SK-N-SH (cell line): Measurements from ENCODE around the gene EYA2. TPM values are rescaled to one million over a fixed set of nuclear protein-coding genes. Genes with fewer than 3 reads are reported as not detected.

ENCODE experiments used
- CTCF ChIA-PET: fragments of 300-600, 350-600 bp; formaldehyde crosslinking; extraction: SDS; loops from one replicate; lab custom pipeline; 2021; lab: Yijun Ruan, JAX
- POLR2A ChIA-PET: fragments of 350-600 bp; sonication (Branson Sonifier 250); formaldehyde crosslinking; extraction: SDS; loops from one replicate; lab custom pipeline; 2020; ENCODE audit warnings: antibody characterized with exemption, inconsistent platforms; lab: Yijun Ruan, JAX
- DNase-seq: peaks from one replicate; pipeline ENCODE4 v3.0.0; 2012
- H2AFZ ChIP-seq: fragments of 200-600 bp; sonication (generic); 2 replicates; pipeline ENCODE4 v1.8.1; 2016; ENCODE audit warnings: antibody characterized with exemption, mild to moderate bottlenecking, low read depth
- H3F3A ChIP-seq: fragments of 200-600 bp; sonication (generic); replicated peaks from 2 replicates; pipeline ENCODE3; 2016; ENCODE audit warnings: antibody characterized with exemption, mild to moderate bottlenecking; ENCODE audit not compliant: insufficient read depth
- H3K27ac ChIP-seq, 2 experiments: fragments of 200-500 bp in 1 of 2; fragments of 200-600 bp in 1 of 2; sonication (Bioruptor generic) in 1 of 2; sonication (generic), shearing (Covaris generic) in 1 of 2; 2 replicates each; pipeline versions ENCODE4 v1.5.1 to v1.6.1; 2014 to 2016; ENCODE audit warnings: low read depth in 2 of 2, inconsistent platforms in 1 of 2, low read length in 1 of 2, mild to moderate bottlenecking in 1 of 2, mixed read lengths in 1 of 2
- H3K27me3 ChIP-seq: fragments of 200-600 bp; sonication (generic), shearing (Covaris generic); 2 replicates; pipeline ENCODE4 v1.6.1; 2016; ENCODE audit warnings: mixed run types; ENCODE audit not compliant: insufficient read depth
- H3K36me3 ChIP-seq, 2 experiments: fragments of 200-500 bp in 1 of 2; fragments of 200-600 bp in 1 of 2; sonication (Bioruptor generic) in 1 of 2; sonication (generic) in 1 of 2; replicated peaks in 1 of 2; 2 replicates each; pipeline versions ENCODE3 to v1.5.1; 2014 to 2016; ENCODE audit warnings: low read length in 1 of 2, mild to moderate bottlenecking in 1 of 2; ENCODE audit not compliant: insufficient read depth in 2 of 2, control insufficient read depth in 1 of 2
- H3K4me1 ChIP-seq, 2 experiments: fragments of 200-500 bp in 1 of 2; fragments of 200-600 bp in 1 of 2; sonication (Bioruptor generic) in 1 of 2; sonication (generic), shearing (Covaris generic) in 1 of 2; 2 replicates each; pipeline versions ENCODE4 v1.5.1 to v1.6.1; 2014 to 2016; ENCODE audit warnings: low read depth in 1 of 2, low read length in 1 of 2, mixed run types in 1 of 2; ENCODE audit not compliant: insufficient read depth in 2 of 2, control insufficient read depth in 1 of 2
- H3K4me2 ChIP-seq: fragments of 200-600 bp; sonication (generic), shearing (Covaris generic); 2 replicates; pipeline ENCODE4 v1.6.1; 2017; ENCODE audit warnings: mixed run types
- H3K4me3 ChIP-seq, 2 experiments: fragments of 200-500 bp in 1 of 2; fragments of 200-600 bp in 1 of 2; sonication (Bioruptor generic) in 1 of 2; sonication (generic), shearing (Covaris generic) in 1 of 2; 2 replicates each; pipeline versions ENCODE4 v1.5.1 to v1.8.1; 2014 to 2016; ENCODE audit warnings: low read depth in 2 of 2, inconsistent platforms in 1 of 2, low read length in 1 of 2, mild to moderate bottlenecking in 1 of 2, mixed read lengths in 1 of 2, moderate library complexity in 1 of 2
- H3K79me2 ChIP-seq: fragments of 200-600 bp; sonication (generic); 2 replicates; pipeline ENCODE4 v1.8.1; 2017; ENCODE audit warnings: mild to moderate bottlenecking; ENCODE audit not compliant: insufficient read depth
- H3K9ac ChIP-seq: fragments of 200-600 bp; sonication (generic); 2 replicates; pipeline ENCODE4 v1.6.1; 2017; ENCODE audit warnings: mixed run types
- H3K9me2 ChIP-seq: fragments of 200-600 bp; sonication (generic); 2 replicates; pipeline ENCODE4 v1.6.1; 2017; ENCODE audit warnings: mixed run types
- H3K9me3 ChIP-seq: fragments of 200-600 bp; sonication (generic); 2 replicates; pipeline ENCODE4 v1.6.1; 2017; ENCODE audit warnings: mixed run types, mild to moderate bottlenecking, moderate library complexity
- H4K20me1 ChIP-seq: fragments of 200-600 bp; sonication (generic); 2 replicates; pipeline ENCODE4 v1.6.1; 2017; ENCODE audit warnings: mild to moderate bottlenecking, mixed run types; ENCODE audit not compliant: insufficient read depth
- CHD2 ChIP-seq: fragments of 150-350 bp; IDR thresholded peaks from 2 replicates; pipeline ENCODE4 v1.6.1; 2018; ENCODE audit warnings: low read length; ENCODE audit not compliant: partially characterized antibody
- ELF1 ChIP-seq: IDR thresholded peaks from 2 replicates; pipeline ENCODE4 v1.4.0; 2012
- EP300 ChIP-seq, 2 experiments: IDR thresholded peaks; 2 replicates each; pipeline versions ENCODE4 v1.4.0 to v1.6.1; 2012; ENCODE audit warnings: borderline replicate concordance in 1 of 2, low read depth in 1 of 2, low read length in 1 of 2
- EZH2phosphoT487 ChIP-seq: fragments of 200-600 bp; sonication (generic); IDR thresholded peaks from 2 replicates; pipeline ENCODE4 v1.6.1; 2017; ENCODE audit warnings: low read depth, mixed run types, mild to moderate bottlenecking, antibody characterized with exemption, moderate library complexity, borderline replicate concordance
- FOSL2 ChIP-seq: IDR thresholded peaks from 2 replicates; pipeline ENCODE4 v1.4.0; 2012; ENCODE audit warnings: low read depth, mild to moderate bottlenecking, moderate library complexity, borderline replicate concordance
- FOXM1 ChIP-seq: IDR thresholded peaks from 2 replicates; pipeline ENCODE4 v1.4.0; 2012; ENCODE audit warnings: low read depth, mild to moderate bottlenecking
- GATA2 ChIP-seq: sonication (generic); formaldehyde crosslinking; IDR thresholded peaks from 2 replicates; pipeline ENCODE4 v1.5.0; 2020; ENCODE audit warnings: mild to moderate bottlenecking, missing genetic modification reagents
- MEF2A ChIP-seq: IDR thresholded peaks from 2 replicates; pipeline ENCODE4 v1.4.0; 2012; ENCODE audit warnings: low read depth, borderline replicate concordance
- MXI1 ChIP-seq: IDR thresholded peaks from 2 replicates; pipeline ENCODE4 v1.6.1; 2012; ENCODE audit warnings: mild to moderate bottlenecking, low read depth, low read length, improper control_type of control experiment
- NFIC ChIP-seq: IDR thresholded peaks from 2 replicates; pipeline ENCODE4 v1.4.0; 2012; ENCODE audit warnings: borderline replicate concordance
- POLR2AphosphoS5 ChIP-seq: IDR thresholded peaks from 2 replicates; pipeline ENCODE4 v1.6.1; 2012; ENCODE audit warnings: low read depth, low read length
- RAD21 ChIP-seq: IDR thresholded peaks from 2 replicates; pipeline ENCODE4 v1.6.1; 2012; ENCODE audit warnings: mild to moderate bottlenecking, low read length
- SIN3A ChIP-seq: IDR thresholded peaks from 2 replicates; pipeline ENCODE4 v1.6.1; 2012; ENCODE audit warnings: low read depth, mild to moderate bottlenecking, low read length, moderate library complexity, borderline replicate concordance
- TCF12 ChIP-seq: IDR thresholded peaks from 2 replicates; pipeline ENCODE4 v1.4.0; 2012
- TEAD4 ChIP-seq: IDR thresholded peaks from 2 replicates; pipeline ENCODE4 v1.4.0; 2012; ENCODE audit warnings: mild to moderate bottlenecking, borderline replicate concordance; ENCODE audit not compliant: insufficient read depth
- WGBS: methylation state at CpG from one replicate; pipeline ENCODE4 v1.1.6; 2017; ENCODE audit warnings: low lambda C conversion rate; 5-methylcytosine and 5-hydroxymethylcytosine counted together
- polyA plus RNA-seq, 3 experiments: library from polyadenylated mRNA; depleted of rRNA; stranded (reverse); fragments of >200 nt; gene quantifications; 2 replicates each; pipeline ENCODE4 v1.2.3, GENCODE V29; 2012
- TF ChIP-seq, protein P1 (sequence below): IDR thresholded peaks from 2 replicates; pipeline ENCODE4 v1.4.0; 2012; ENCODE audit warnings: low read depth, borderline replicate concordance
- TF ChIP-seq, protein P2 (sequence below): IDR thresholded peaks from 2 replicates; pipeline ENCODE4 v1.4.0; 2012; ENCODE audit warnings: low read depth
- TF ChIP-seq, protein P3 (sequence below): IDR thresholded peaks from 2 replicates; pipeline ENCODE4 v1.6.1; 2012; ENCODE audit warnings: mild to moderate bottlenecking, low read depth, low read length, moderate library complexity

Gene EYA2
- polyA plus RNA-seq, 1 of the 3 experiments (the other 2 are of a cell fraction) = 0.05 TPM

DNA sequence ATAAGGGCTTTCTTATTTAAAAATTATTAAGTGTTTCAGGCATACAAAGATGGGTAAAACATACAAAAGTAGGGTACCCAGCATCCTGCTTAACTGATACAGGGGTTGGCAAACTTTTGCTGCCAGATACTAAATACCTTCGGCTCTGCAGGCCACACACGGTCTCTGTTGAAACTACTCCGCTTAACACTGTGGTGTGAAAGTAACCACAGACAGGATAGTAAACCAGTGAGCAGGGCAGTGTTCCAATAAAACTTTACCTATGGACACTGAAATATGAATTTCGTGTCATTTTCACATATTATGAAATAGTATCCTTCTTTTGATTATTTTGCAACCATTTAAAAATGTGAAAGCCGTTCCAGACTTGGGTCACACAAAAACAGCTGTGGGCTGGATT, 92.4 kb downstream of the EYA2 start (continued):
- TF ChIP-seq EP300 (IDR thresholded peaks at IDR 0.05; ENCODE audit: borderline replicate concordance in 1 of 2, low read depth in 1 of 2, low read length in 1 of 2) = no peak
- no peak for TF ChIP-seq FOXM1
- no peak for TF ChIP-seq TCF12
- TF ChIP-seq FOSL2 = no peak
- TF ChIP-seq POLR2AphosphoS5 = no peak
- no peak for TF ChIP-seq RAD21
- no peak for TF ChIP-seq SIN3A
- TF ChIP-seq ELF1 = no peak
- TF ChIP-seq NFIC = no peak
- no peak for TF ChIP-seq MXI1

DNA sequence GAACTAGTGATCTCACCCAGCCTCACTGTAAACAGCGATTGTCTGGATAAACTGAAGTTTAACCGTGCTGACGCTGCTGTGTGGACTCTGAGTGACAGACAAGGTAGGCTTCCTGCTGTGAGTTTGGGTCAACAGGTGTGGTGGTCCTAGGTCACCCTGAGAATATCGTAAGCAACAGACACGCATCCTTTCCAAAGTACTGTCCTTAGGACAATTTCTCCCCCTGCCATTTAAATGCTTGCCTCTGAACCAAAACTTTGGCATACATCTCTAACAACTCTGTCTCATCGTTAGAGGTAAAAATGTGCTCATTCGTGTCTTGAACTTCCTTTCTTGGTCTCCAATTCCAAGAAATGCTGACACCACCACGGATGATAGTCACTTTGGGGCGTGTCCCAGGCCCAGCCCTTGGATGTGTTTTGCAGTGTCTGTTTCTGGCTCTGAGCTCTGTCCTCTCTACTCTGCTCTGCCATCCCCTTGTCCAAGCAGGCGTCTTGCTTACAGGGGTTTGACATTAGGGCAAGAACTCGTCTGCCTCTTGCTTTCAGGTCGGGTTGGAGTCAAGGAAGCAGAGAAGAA, 95.5 kb downstream of the EYA2 start:
- no peaks in the 10 kb centered on the region for H4K20me1 ChIP-seq
- no peaks in the 10 kb centered on the region for H3K9me3 ChIP-seq
- H3K9me2 ChIP-seq = no peaks in the 10 kb centered on the region
- H3K36me3 ChIP-seq = no peaks in the 10 kb centered on the region
- TF ChIP-seq EP300 (IDR thresholded peaks at IDR 0.05; ENCODE audit: borderline replicate concordance in 1 of 2, low read depth in 1 of 2, low read length in 1 of 2) (no peak), EZH2phosphoT487 (no peak), FOSL2 (no peak), TEAD4 (no peak), CHD2 (no peak), MEF2A (no peak), GATA2 (CRISPR knock-in tag) (no peak)
- TF ChIP-seq, protein P1, sequence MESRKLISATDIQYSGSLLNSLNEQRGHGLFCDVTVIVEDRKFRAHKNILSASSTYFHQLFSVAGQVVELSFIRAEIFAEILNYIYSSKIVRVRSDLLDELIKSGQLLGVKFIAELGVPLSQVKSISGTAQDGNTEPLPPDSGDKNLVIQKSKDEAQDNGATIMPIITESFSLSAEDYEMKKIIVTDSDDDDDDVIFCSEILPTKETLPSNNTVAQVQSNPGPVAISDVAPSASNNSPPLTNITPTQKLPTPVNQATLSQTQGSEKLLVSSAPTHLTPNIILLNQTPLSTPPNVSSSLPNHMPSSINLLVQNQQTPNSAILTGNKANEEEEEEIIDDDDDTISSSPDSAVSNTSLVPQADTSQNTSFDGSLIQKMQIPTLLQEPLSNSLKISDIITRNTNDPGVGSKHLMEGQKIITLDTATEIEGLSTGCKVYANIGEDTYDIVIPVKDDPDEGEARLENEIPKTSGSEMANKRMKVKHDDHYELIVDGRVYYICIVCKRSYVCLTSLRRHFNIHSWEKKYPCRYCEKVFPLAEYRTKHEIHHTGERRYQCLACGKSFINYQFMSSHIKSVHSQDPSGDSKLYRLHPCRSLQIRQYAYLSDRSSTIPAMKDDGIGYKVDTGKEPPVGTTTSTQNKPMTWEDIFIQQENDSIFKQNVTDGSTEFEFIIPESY = no peak
- TF ChIP-seq, protein P2, sequence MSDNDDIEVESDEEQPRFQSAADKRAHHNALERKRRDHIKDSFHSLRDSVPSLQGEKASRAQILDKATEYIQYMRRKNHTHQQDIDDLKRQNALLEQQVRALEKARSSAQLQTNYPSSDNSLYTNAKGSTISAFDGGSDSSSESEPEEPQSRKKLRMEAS = no peak
- TF ChIP-seq, protein P3, sequence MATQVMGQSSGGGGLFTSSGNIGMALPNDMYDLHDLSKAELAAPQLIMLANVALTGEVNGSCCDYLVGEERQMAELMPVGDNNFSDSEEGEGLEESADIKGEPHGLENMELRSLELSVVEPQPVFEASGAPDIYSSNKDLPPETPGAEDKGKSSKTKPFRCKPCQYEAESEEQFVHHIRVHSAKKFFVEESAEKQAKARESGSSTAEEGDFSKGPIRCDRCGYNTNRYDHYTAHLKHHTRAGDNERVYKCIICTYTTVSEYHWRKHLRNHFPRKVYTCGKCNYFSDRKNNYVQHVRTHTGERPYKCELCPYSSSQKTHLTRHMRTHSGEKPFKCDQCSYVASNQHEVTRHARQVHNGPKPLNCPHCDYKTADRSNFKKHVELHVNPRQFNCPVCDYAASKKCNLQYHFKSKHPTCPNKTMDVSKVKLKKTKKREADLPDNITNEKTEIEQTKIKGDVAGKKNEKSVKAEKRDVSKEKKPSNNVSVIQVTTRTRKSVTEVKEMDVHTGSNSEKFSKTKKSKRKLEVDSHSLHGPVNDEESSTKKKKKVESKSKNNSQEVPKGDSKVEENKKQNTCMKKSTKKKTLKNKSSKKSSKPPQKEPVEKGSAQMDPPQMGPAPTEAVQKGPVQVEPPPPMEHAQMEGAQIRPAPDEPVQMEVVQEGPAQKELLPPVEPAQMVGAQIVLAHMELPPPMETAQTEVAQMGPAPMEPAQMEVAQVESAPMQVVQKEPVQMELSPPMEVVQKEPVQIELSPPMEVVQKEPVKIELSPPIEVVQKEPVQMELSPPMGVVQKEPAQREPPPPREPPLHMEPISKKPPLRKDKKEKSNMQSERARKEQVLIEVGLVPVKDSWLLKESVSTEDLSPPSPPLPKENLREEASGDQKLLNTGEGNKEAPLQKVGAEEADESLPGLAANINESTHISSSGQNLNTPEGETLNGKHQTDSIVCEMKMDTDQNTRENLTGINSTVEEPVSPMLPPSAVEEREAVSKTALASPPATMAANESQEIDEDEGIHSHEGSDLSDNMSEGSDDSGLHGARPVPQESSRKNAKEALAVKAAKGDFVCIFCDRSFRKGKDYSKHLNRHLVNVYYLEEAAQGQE = no peak
- TF ChIP-seq, all 33 proteins: peak for 0
- H3K4me1 ChIP-seq = no peaks in the 10 kb centered on the region
- WGBS = 45% methylated on average over 12 of the region's 12 CpGs
- no peaks in the 10 kb centered on the region; the same call in 1 of the 2 replicates for H3K27me3 ChIP-seq
- H3F3A ChIP-seq = no peaks in the 10 kb centered on the region
- ChIA-PET CTCF (no interaction called here), POLR2A (no interaction called here)
- H3K79me2 ChIP-seq = no peaks in the 10 kb centered on the region
- no peak overlapping the region for H3K4me2 ChIP-seq
- H3K9ac ChIP-seq = no peak overlapping the region
- no peak overlapping the region for H3K27ac ChIP-seq
- DNase-seq = no peak
- H3K4me3 ChIP-seq = no peak overlapping the region
- no peak overlapping the region for H2AFZ ChIP-seq
